K562 (cell line): ENCODE data around the gene CYP4B1. TPM values are rescaled to one million over a fixed set of nuclear protein-coding genes. Genes with fewer than 3 reads are reported as not detected.

Experiments
- ATAC-seq: fragments of 200-7000 bp; cut with Tn5 transposase; 3 replicates; pipeline ENCODE4 v1.9.1; 2020; ENCODE audit warnings: moderate library complexity
- BruUV-seq: library from RNA; stranded (reverse); fragments of 400-500 nt; replicated peaks from 2 replicates; lab custom pipeline; 2021; lab: Mats Ljungman, UMichigan
- CTCF ChIA-PET: fragments of 300-600 bp; formaldehyde crosslinking; extraction: SDS; loops from one replicate; lab custom pipeline; 2021; ENCODE audit warnings: low intra/inter-chr PET ratio; lab: Yijun Ruan, JAX
- POLR2A ChIA-PET: fragments of 300-600, 350-650 bp; sonication (Branson Sonifier 250); formaldehyde crosslinking; extraction: SDS; loops from one replicate; lab custom pipeline; 2021; ENCODE audit warnings: antibody characterized with exemption, inconsistent platforms; lab: Yijun Ruan, JAX
- DNase-seq, 4 experiments: peaks; one replicate each; pipeline versions ENCODE4 v3.0.0 to v3.0.0-alpha.2; 2011 to 2018; ENCODE audit warnings: low spot score in 3 of 4, mixed read lengths in 3 of 4; ENCODE audit errors: extremely low read depth in 1 of 4
- FAIRE-seq: peaks from 2 replicates; lab custom pipeline; 2011; peaks lifted over from hg19 to GRCh38; lab: Jason Lieb, UNC
- H2AFZ ChIP-seq: 2 replicates; pipeline ENCODE4 v1.6.0; 2011; ENCODE audit warnings: low read depth, low read length, control low read depth, inconsistent platforms
- H3K27ac ChIP-seq: fragments of 200-600 bp; 3 replicates; pipeline ENCODE4 v1.8.0; 2011; ENCODE audit warnings: low read depth, mild to moderate bottlenecking, control low read depth, inconsistent platforms, low read length, moderate library complexity, mixed read lengths; ENCODE audit errors: extremely low read depth
- H3K27me3 ChIP-seq, 2 experiments: fragments of 300-600 bp in 1 of 2; 2 replicates in 1 of 2; 3 replicates in 1 of 2; pipeline versions ENCODE4 v1.6.0 to v1.8.0; 2011; ENCODE audit warnings: inconsistent platforms in 2 of 2, low read length in 2 of 2, mild to moderate bottlenecking in 1 of 2, mixed read lengths in 1 of 2, moderate library complexity in 1 of 2; ENCODE audit not compliant: control insufficient read depth in 2 of 2, insufficient read depth in 2 of 2
- H3K36me3 ChIP-seq: fragments of 300-600 bp; 3 replicates; pipeline ENCODE4 v1.8.0; 2011; ENCODE audit warnings: mild to moderate bottlenecking, low read length, inconsistent platforms; ENCODE audit not compliant: control insufficient read depth, insufficient read depth
- H3K4me1 ChIP-seq, 2 experiments: fragments of 200-600 bp in 1 of 2; replicated peaks in 1 of 2; 2 replicates in 1 of 2; 3 replicates in 1 of 2; pipeline versions ENCODE4 v1.5.1 to v1.8.0; 2011; ENCODE audit warnings: inconsistent platforms in 2 of 2, low read length in 2 of 2, mild to moderate bottlenecking in 1 of 2, mixed read lengths in 1 of 2, moderate library complexity in 1 of 2; ENCODE audit not compliant: control insufficient read depth in 2 of 2, insufficient read depth in 2 of 2
- H3K4me2 ChIP-seq: 2 replicates; pipeline ENCODE4 v1.6.1; 2011; ENCODE audit warnings: low read length, control low read depth, inconsistent platforms, mixed read lengths; ENCODE audit not compliant: insufficient read depth
- H3K4me3 ChIP-seq: fragments of 200-600 bp; sonication (generic), shearing (Covaris generic); 2 replicates; pipeline ENCODE4 v1.5.1; 2016; ENCODE audit warnings: control low read depth, inconsistent platforms
- H3K79me2 ChIP-seq: fragments of 200-600 bp; 3 replicates; pipeline ENCODE4 v1.8.0; 2011; ENCODE audit warnings: low read length, inconsistent platforms; ENCODE audit not compliant: control insufficient read depth, insufficient read depth
- H3K9ac ChIP-seq, 2 experiments: 2 replicates each; pipeline versions ENCODE4 v1.6.0 to v1.6.1; 2011; ENCODE audit warnings: low read depth in 2 of 2, low read length in 2 of 2, control low read depth in 1 of 2, inconsistent platforms in 1 of 2, mild to moderate bottlenecking in 1 of 2, mixed read lengths in 1 of 2; ENCODE audit not compliant: insufficient read depth in 1 of 2
- H3K9me1 ChIP-seq: one replicate; pipeline ENCODE4 v1.6.0; 2011; ENCODE audit warnings: inconsistent platforms, mild to moderate bottlenecking, low read length, moderate library complexity; ENCODE audit not compliant: control insufficient read depth, insufficient read depth
- H3K9me3 ChIP-seq: replicated peaks from 2 replicates; pipeline ENCODE4 v1.5.1; 2011; ENCODE audit warnings: low read depth, low read length, inconsistent platforms; ENCODE audit not compliant: control insufficient read depth, insufficient read depth
- H4K20me1 ChIP-seq: replicated peaks from 2 replicates; pipeline ENCODE4 v1.6.1; 2011; ENCODE audit warnings: low read length, inconsistent platforms, mixed read lengths; ENCODE audit not compliant: control insufficient read depth, insufficient read depth
- ARNT ChIP-seq, 2 experiments: fragments of 450-650 bp; IDR thresholded peaks; 2 replicates each; pipeline ENCODE4 v1.6.1; 2016; ENCODE audit warnings: mild to moderate bottlenecking in 1 of 2
- CUX1 ChIP-seq: fragments of 200-800 bp; sonication (Bioruptor generic); IDR thresholded peaks from 2 replicates; pipeline ENCODE4 v1.6.1; 2016; ENCODE audit warnings: missing genetic modification characterization, missing compliant biosample characterization
- HDAC3 ChIP-seq: fragments of 450-650 bp; IDR thresholded peaks from 2 replicates; pipeline ENCODE4 v1.6.1; 2018; ENCODE audit warnings: borderline replicate concordance, mild to moderate bottlenecking, moderate library complexity; ENCODE audit not compliant: partially characterized antibody
- MAFF ChIP-seq: IDR thresholded peaks from 2 replicates; pipeline ENCODE4 v1.6.1; 2012; ENCODE audit warnings: low read length, improper control_type of control experiment
- MAFG ChIP-seq: fragments of 450-650 bp; conservative IDR thresholded peaks from 2 replicates; pipeline ENCODE4 v1.6.1; 2016; ENCODE audit warnings: missing genetic modification characterization, missing compliant biosample characterization
- MAFK ChIP-seq: IDR thresholded peaks from 2 replicates; pipeline ENCODE4 v1.6.1; 2011; ENCODE audit warnings: low read length, improper control_type of control experiment
- SP1 ChIP-seq: sonication (generic); formaldehyde crosslinking; IDR thresholded peaks from 2 replicates; pipeline ENCODE4 v1.8.1; 2022; ENCODE audit warnings: mild to moderate bottlenecking, missing genetic modification reagents
- SPI1 ChIP-seq: IDR thresholded peaks from 2 replicates; pipeline ENCODE4 v1.6.1; 2011; ENCODE audit warnings: low read depth, low read length, control low read depth, borderline replicate concordance
- SRSF1 ChIP-seq: fragments of 200-400 bp; formaldehyde crosslinking; IDR thresholded peaks from 2 replicates; pipeline ENCODE4 v1.6.1; 2017; ENCODE audit warnings: mild to moderate bottlenecking, low read depth, low read length, moderate library complexity
- ZNF3 ChIP-seq: fragments of 250-450 bp; sonication (Bioruptor Pico); IDR thresholded peaks from 2 replicates; pipeline ENCODE4 v1.5.0; 2021; ENCODE audit warnings: mild to moderate bottlenecking, moderate library complexity
- ZNF316 ChIP-seq: fragments of 450-650 bp; IDR thresholded peaks from 2 replicates; pipeline ENCODE4 v1.6.1; 2016
- WGBS: fragments of 100-300 bp; shearing (Covaris generic); methylation state at CpG from one replicate; pipeline ENCODE4 v1.1.6; 2016; ENCODE audit warnings: low coverage, mixed read lengths; ENCODE audit not compliant: insufficient coverage; ENCODE audit errors: missing lambda C conversion rate; 5-methylcytosine and 5-hydroxymethylcytosine counted together
- in situ Hi-C: fragments of 300-500 bp; cut with MboI; formaldehyde crosslinking; loops from 4 replicates; pipeline ENCODE4 v1.15.0; 2018; ENCODE audit warnings: inconsistent platforms, mixed read lengths
- intact Hi-C: fragments of 100-400 bp; cut with micrococcal nuclease; formaldehyde crosslinking; loops from 2 replicates; pipeline ENCODE4 v1.14.2; 2022
- polyA plus RNA-seq, 8 experiments: library from polyadenylated mRNA; depleted of rRNA in 4 of 8; stranded (reverse) in 5 of 8; unstranded in 3 of 8; fragments of >200 nt; fragmentation: Nextera tagmentation in 2 of 8; fragmentation: Illumina TruSeq in 1 of 8; extraction: Ambion mirVana in 2 of 8; extraction: Trizol in 1 of 8; gene quantifications; 2 replicates each; pipeline versions ENCODE4 v1.2.1 to v1.2.3, GENCODE V29; 2011 to 2014; ENCODE audit warnings: inconsistent platforms in 1 of 8, missing spikeins in 1 of 8
- total RNA-seq, 7 experiments: library from RNA; depleted of rRNA in 6 of 7; stranded (reverse); fragments of >200 nt in 6 of 7; fragmentation: Illumina TruSeq in 2 of 7; extraction: Trizol in 2 of 7; gene quantifications; 2 replicates each; pipeline versions ENCODE4 v1.2.1 to v1.2.3, GENCODE V29; 2011 to 2021; ENCODE audit warnings: low replicate concordance in 1 of 7

CYP4B1 gene
- total and polyA plus RNA-seq, 9 of the 15 experiments (the other 6 are each of a cell fraction or from before 2014, with no cell fraction given) = 0.69 TPM; not detected in 8

GRCh38 chr1:46757956-46758528 is 40.8 kb upstream of the CYP4B1 start:
- Histone ChIP-seq H3K4me3 (no peak overlapping the region), H3K9me1 (no peaks in the 10 kb centered on the region), H2AFZ (no peak overlapping the region), H3K27me3 (peaks cover 0 to 4% of the 10 kb centered on the region in 2 experiments; a peak in 1 of 5 replicates), H4K20me1 (no peaks in the 10 kb centered on the region), H3K9me3 (no peaks in the 10 kb centered on the region), H3K79me2 (no peaks in the 10 kb centered on the region), H3K36me3 (no peaks in the 10 kb centered on the region), H3K9ac (no peak overlapping the region), H3K4me2 (no peak overlapping the region), H3K27ac (no peak overlapping the region), H3K4me1 (no peaks in the 10 kb centered on the region)
- ATAC-seq (no peak; the same call in 2 of the 3 replicates), FAIRE-seq (no peak), DNase-seq (no peak)
- in situ Hi-C loops = no loop called here
- CTCF ChIA-PET = no interaction called here
- no TSS peak for BruUV-seq
- intact Hi-C loops = no loop called here
- TF ChIP-seq ARNT (IDR thresholded peaks at IDR 0.05) = no peak
- POLR2A ChIA-PET = interaction anchor here (0.6 to 0.8 kb wide), 2 partner anchors 11 to 33 kb away, joined by 3 to 4 read pairs; no protein-coding TSS in a partner anchor

- H3K9ac ChIP-seq = no peak overlapping the region
- 2% methylated on average over 2 of the region's 2 CpGs for WGBS
- no peak overlapping the region for H3K4me3 ChIP-seq
- H3K79me2 ChIP-seq = no peaks in the 10 kb centered on the region
- intact Hi-C loops (no loop called here), in situ Hi-C loops (no loop called here)
- no peak overlapping the region for H3K27ac ChIP-seq
- H3K9me3 ChIP-seq = no peaks in the 10 kb centered on the region
- H3K4me1 ChIP-seq = no peaks in the 10 kb centered on the region
- ChIA-PET CTCF (interaction anchor here (0.6 kb wide), 1 partner anchor 354 kb away, joined by 4 read pairs; no protein-coding TSS in a partner anchor), POLR2A (interaction anchor here (0.6 kb wide), 1 partner anchor 252 kb away, joined by 4 read pairs; no protein-coding TSS in a partner anchor)
- peaks cover 0 to 4% of the 10 kb centered on the region in 2 experiments; a peak in 1 of 5 replicates for H3K27me3 ChIP-seq
- no peak overlapping the region for H2AFZ ChIP-seq
- H3K9me1 ChIP-seq = no peaks in the 10 kb centered on the region
- no peaks in the 10 kb centered on the region for H4K20me1 ChIP-seq
- H3K4me2 ChIP-seq = no peak overlapping the region
- H3K36me3 ChIP-seq = no peaks in the 10 kb centered on the region
- DNase-seq = no peak
- no peak for ATAC-seq
- FAIRE-seq = no peak
- BruUV-seq = no TSS peak
- TF ChIP-seq MAFK (peak; percentile 37; the same call in 1 of the 2 replicates), SRSF1 (no peak), ZNF316 (peak; percentile 68), SP1 (CRISPR knock-in tag) (no peak), MAFG (tag) (peak; percentile 40; the same call in 1 of the 2 replicates), SPI1 (peak; percentile 77), CUX1 (no peak), MAFF (peak; percentile 52), ZNF3 (CRISPR knock-in tag) (no peak), HDAC3 (no peak)
Measured at GRCh38 chr1:46760558-46761166, 38.2 kb upstream of the CYP4B1 start.
